SW 1271 (cell line): ENCODE data around the gene TMUB1.

Experiments used
- DNase-seq, 2 experiments: peaks; one replicate each; lab custom pipeline; 2025; lab: John Stamatoyannopoulos, UW

The TMUB1 gene

DNA sequence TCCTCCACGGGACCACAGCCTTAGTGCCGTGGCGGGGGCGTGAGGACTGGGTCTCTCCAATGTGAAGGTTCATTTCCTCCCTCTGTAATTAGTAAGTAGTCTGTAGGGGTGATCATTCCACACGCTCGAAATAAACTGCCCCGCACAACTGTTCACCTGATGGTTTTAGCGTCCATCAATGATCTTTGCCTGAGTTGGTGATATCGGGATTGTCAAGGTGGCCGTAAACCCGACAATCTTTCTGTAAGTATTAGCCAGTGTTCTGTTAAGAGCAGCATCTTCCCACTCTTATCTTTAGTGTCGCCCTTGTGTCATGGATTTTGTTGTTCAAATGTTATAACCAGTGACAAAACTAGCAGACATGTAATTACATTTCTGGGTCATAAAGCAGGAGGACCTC is 20.7 kb upstream of the TMUB1 start:
- DNase-seq, result no peak

DNA sequence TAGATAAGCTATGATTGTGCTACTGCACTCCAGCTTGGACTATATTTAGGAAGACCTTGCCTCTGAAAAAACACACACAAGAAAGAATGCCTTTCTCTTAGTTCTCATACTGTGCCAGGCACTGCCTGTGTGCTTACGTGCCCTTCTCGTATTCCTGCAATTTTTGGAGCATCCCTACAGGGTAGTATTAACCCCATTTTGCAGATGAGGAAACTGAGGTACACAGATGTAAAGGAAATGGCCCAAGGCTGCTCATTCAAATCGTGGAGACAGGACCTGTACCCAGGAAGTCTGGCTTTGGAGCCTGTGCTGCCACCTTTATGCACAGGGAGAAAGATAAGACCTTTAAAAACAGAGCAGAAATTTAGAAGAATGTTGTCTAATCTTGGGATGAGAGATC is 19.7 kb upstream of the TMUB1 start:
- no peak for DNase-seq

DNA sequence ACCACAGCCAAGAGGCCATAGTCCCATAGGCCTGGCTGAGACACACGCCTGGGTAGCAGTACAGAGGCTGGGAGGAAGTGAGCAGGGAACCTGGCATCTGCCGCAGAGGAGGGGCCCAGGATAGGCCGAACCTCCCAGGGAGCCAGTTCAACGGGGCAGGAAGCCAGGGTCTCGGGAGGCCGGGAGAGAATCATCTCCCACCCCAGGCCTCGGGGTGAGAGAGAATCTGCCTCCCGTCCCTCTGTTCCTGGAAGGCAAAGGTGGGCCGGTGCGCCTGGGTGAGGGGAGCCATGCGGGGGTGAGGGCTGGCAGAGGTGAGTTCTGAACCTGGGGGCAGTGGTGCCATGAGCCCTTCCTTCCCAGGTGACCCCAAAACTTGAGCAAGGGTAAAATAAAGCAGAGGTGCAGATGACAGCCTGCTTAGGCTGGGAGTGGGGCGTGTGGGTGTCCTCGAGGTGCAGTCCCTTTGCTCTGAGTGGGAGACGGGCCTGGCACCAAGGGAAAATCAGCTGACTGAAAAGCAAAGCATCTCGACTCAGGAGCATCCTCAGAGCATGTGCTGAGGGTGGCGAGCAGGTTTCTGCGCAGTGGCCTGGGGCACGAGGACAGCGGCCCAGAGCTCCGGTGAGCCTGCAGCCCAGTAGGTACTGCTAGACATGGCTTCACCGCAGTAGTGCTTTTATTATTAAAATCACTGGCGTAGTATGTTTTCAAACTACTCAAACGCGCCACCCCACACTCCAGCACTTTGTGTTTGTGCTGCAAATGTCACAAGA is 18.5 kb upstream of the TMUB1 start:
- DNase-seq, result no peak

DNA sequence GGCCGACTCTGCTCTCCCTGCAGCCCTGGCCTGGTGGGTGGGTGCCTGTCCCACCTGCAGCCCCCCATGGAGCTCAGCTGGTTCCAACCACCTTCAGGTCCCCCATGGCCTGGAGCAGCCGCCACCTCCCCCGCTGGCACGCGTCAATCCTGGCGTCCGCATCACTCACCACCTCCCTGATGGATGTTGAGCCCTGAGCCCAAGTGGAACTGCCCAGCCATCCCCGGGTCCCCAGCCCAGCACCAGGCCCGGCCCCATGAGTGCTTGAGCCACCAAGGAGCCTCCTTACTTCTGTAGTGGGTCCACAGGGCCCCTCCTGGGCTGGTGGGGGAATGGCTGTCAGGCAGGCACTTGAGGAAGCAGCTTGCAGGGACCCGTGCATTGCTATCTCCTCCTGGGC is 17.6 kb upstream of the TMUB1 start:
- no peak for DNase-seq

DNA sequence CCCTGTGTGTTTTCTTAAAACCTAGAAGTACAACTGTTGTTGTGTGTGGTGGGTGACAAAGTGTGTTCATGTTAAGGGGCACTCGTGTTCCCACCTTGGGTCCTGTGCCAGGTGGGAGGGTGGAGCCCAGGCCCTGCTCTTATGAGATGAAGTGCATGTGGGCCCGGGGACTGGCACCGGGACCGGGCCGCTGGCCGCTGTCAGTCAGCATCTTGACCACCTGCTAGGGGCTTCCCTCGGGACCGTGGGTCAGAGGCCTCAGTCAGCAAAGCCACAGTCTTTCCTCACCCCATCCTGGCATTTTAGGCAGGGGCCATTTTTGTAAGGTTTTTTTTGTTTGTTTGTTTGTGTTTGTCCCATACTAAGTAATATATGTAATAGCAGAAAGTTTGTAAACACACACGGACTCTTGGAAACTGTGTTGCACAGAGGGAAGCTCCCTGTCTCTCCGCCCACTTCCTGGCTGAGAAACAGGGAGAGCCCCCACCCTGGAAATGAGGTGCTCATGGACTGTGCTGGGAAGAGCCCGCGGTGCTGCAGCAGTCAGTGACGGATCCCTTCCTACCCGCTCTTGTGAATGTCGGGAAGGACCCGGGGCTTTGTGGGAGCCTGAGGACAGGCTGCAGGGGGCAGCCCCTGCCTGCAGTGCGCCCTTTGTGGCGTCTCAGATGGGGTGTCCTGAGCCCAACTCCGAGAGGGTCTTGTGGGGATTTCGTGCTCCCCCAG is 16.4 kb upstream of the TMUB1 start:
- DNase-seq, result no peak

DNA sequence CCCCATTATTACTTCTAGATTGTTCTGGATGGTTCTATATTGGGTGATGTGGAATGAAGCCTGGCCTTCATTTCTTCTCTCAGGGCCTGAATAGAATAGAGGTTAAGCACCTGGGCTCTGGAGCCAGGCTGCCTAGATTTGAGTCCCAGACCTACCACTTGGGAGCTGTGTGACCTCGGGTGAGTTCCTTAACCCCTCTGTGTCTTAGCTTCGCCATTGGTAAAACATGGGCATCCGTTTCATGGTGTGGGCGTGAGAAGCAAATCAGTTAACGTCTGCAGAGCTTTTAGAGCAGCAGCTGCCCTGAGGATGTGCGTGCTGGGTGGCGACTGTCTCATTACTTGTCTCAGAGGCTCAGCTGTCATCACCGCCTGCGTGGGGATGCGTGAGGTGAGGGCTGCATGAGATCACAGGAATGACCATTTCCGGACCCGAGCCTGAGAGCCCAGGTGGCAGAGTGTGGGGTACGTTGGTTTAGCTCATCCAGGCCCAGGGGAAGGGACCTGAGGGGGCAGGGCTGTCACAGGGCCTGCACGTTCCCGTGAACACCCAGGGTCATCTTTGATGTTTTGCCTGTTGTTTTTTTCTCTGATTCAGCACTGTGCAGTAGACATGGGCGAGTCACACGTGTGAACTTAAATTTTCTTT is 12.7 kb upstream of the TMUB1 start:
- DNase-seq, result no peak

DNA sequence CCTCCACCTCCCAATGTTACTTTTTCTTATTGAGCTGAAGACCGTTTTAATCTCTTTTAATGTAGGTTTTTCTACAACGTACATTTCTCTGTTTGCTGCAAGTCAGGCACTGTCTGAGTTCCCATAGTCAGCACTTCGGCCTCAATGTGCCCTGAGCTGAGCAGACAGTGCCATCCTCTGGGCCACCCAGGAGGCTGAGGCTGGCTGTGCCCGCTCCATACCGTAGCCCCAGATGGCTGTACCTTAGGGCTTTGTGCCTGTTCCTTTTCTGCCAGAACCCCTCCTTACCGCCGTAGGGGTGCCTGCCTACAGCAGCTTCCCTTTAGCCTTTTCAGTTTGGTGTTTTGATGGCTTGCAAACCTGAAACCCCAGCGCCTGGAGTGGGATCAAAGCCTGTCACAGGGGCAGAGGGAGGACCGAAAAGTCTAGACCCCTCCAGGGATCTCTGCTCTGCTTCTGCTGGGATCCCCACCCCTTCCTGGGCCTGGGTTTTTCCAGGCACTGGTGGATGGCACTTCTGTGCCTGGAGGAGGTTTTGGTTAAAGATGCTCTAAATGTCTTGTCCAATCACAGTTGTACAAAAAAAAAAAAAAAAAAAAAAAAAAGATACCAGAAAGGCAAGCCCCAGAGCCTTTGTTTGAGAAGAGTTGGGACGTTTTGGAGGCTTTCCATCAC is 12.0 kb upstream of the TMUB1 start:
- no peak for DNase-seq

DNA sequence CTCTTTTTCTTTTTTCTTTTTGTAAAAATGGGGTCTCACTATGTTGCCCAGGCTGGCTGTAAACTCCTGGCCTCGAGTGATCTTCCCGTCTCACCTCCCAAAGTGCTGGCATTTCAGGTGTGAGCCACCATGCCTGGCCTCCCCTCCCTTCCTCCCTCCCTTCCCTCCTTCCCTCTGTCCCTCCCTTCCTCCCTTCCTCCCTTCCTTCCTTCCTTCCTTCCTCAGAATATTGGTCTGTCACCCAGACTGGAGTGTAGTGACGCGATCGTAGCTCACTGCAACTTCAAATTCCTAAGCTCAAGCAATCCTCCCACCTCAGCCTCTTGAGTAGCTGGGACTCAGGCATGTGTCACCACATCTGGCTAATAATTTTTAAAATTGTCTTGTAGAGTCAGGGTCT is 11.4 kb upstream of the TMUB1 start:
- no peak for DNase-seq

DNA sequence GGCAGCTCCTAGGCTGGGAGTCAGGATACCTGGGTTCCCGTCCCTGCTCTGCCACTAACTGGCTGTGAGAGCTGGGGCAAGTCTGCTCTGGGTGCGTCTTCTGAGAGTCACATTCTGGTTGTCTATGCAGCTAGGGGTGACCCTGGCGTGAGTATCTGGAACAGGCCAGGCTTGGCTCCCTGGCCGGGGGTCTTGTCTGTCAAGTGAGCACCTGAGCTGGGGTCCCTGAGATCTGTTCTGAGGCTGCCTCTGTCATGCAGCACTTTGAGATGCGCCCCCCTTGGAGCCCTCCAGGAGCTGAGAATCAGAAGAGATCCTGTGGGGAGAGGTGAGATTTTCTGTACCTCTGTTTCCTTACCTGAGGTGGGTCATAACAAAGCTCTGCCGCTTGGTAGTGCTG is 10.5 kb upstream of the TMUB1 start:
- DNase-seq, result no peak

DNA sequence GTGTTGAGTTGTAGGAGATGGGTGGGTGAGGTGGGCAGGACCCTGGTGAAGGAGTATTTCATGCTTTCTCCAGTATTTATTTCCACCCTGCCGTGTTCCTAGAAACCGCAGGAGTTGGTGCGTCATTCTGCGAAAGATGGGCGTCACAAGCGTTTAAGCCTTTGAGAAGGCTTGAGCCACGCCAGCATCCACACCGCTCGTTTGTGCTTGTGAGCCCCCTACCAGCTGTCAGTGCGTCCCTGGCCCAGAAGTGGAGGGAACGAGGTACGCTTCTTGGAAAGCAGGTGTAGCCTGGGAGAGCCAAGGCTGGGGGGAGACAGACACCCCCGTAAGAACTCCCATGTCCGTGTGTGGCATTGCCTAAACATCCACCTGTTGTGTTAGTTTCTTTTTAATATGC is 8.7 kb upstream of the TMUB1 start:
- no peak for DNase-seq

DNA sequence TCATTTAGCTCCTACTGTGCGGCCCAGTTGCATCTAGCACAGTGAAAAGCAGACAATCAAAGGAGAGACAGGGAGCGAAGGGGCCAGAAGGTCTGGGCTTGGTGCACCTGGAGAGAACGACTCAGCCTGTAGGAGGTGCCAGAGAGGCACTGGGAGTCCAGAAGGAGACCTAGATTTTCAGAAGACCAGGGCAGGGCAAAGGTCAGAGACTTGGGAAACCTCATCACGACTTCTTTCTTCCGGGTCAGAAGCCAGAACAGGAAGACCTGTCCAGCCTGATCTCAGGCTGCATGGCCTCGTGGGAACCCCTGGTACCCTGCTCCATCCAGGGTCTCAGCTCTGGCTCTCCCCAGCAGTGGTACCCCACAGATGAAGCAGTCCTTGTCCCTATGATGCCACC is 8.1 kb upstream of the TMUB1 start:
- no peak for DNase-seq

DNA sequence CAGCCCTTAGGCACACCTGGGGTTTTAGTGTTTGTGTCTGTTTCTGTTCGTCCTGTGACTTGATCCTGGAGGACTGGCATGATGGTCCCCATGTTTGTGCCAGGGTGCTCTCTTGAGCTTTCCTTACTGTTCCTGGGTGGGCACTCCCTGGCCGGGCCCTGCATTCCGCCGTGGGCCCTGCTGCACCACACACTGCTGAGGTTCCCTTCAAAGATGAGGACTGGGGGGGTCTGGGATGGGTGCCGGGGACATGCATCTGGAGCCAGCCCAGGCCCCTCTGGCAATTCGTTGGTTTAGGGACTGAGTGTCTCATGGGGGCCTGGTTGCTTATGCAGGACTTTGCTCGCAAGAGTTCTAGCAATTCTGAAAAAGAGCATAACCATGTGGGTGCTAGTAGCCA is 7.7 kb upstream of the TMUB1 start:
- DNase-seq, result no peak

DNA sequence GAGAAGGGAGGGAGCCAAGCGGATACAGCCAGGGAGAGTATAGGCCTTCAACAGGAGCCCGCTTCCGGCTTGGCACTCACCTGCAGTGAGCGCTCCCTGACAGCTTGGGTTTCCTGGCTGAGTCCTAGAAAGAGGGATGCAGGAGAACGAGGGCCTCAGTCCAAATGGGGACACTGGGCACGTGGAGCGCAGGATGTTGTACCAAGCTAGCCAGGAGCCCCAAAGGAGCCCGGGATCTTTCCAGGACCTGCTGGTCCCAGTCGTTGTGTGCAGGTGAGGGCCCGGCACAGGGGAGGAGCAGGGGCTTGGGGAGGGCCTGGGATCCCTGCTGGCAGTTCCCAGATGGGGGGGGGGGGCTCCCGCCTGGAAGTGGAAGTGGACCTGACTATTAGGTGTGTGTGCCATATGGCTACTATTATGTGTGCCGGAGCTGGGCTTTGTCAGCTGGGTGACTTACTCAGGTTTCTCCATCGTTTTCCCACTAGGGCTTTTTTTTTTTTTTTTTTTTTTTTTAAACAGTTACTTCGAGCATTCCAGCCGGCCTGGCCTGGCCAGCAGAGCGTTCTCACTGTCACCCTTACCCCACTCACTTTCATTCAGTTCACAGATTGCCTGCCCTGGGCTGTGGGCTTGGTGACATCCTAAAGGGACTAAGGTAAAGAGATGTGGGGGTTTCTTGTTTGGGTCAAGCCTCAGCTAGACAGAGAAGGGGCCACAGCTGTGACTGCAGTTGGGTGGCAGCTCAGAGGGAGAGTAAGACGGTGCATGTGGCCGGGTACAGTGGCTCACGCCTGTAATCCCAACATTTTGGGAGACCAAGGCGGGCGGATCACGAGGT is 6.8 kb upstream of the TMUB1 start:
- no peak for DNase-seq

DNA sequence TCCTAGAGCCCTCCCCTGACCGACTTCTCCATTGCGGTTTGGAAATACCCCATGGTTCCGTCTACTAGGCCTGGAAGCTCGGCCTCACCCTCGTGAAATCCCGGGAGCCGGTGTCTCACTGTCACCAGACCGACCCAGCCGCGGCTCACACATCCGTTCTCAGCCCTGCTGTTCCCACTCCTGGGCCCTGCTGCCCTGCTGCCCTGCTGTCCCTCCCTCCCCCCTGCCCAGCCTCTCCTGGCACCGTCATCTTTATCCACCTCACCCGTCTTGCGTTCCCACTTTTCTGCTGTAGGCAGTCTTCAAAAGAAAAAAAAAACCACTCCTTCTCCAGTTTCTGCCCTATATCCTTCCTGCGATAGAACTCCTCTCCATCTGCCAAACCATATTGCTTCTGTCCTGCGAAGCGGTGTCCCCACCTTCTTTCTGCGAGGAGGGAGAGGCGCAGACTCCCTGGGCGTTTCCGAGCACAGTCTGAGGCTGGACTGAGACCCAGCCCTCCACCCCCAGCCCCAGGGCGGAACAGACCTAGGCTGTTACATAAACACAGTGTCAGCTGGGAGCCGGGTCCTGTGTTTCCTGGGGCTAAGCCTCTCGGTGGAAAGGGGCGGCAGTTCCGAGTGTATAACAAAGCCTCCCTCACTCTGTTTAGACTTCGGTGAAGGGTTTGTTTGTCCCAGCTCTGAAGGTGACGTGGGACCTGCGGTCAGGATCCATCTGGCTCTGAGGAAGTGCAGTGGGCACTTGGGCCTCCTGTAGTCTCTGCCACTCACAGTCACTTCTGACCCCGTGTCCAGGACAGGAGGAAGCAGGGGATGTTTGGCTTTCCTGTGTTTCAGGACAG is 5.8 kb upstream of the TMUB1 start:
- no peak for DNase-seq

DNA sequence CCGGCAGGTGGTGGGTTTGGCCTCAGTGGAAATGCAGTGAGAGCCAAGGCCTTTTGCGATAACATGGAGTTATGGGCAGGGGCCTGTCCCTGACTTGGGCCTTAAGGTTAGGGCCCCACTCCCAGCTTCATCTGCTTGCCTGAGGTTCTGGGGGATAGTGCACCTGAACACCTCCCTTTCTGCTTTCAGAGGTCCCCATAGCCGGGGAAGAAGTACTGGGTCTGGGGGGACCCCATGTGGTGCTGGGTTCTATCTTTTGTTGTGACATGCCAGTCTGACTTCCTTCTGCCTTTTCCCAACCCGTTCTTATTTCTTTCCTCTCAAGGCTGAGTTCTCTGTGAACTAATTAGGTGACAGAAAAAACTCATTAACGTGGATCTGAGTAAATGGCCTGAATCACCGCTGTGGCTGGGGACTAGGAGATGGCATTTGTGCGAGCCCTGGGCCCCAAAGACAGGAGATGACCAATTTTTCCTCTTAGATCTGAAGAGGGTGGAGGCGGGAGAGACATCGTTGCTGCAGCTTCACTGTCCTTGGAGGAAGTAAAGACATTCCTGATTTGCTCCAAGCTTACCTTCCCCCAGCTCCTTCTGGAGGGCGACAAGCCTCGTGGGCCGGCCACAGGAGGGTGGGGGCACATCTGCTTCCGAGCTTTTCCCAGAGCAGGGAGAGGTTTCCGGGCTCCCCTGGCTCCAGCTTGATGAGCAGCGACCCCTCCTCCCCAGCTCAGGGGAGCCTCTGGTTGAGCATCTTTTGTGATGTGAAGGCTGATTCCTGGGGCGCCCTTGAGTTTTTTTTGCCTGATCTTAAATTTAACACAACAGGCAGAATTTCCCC is 4.9 kb upstream of the TMUB1 start:
- DNase-seq, result peak in 1 of 2 experiments; percentile 40

DNA sequence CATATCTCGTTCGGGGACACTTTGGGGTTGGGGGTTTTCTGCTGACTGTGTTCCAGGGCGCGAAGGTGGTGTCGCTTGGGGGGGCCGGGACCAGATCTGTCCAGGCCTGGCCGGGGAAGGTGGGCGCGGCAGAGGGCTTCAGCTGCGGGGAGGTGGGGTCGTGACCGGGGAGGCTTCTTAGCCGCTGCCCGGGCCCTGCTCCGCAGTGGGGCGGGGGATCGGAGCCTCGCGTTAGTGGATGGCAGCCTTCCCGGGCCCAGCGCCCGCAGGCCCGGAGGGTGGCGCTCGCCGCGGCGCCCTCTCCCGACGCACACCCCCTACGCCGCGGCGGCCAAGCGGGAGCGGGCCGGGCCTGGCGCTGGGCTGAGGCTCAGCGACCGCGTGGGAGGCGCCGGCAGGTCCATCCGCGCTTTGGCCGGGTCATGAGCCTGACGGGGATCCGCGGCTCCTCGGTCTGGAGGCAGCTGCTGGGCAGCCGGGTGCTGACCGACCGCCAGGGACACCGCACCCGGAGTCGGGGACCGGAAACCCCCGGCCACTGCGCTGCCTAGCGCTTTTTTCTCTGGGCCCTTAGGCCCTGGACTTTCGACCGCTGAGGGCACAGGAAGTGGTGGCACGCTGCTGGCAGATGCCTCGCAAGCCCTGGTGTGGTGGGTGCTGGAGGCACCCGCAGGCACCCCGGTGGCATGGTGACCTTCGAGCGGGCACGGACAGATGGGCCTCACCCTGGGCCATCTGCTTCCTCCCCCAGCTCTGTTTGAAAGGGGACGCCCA is 4.1 kb upstream of the TMUB1 start:
- DNase-seq, result peak in 1 of 2 experiments; percentile 50

DNA sequence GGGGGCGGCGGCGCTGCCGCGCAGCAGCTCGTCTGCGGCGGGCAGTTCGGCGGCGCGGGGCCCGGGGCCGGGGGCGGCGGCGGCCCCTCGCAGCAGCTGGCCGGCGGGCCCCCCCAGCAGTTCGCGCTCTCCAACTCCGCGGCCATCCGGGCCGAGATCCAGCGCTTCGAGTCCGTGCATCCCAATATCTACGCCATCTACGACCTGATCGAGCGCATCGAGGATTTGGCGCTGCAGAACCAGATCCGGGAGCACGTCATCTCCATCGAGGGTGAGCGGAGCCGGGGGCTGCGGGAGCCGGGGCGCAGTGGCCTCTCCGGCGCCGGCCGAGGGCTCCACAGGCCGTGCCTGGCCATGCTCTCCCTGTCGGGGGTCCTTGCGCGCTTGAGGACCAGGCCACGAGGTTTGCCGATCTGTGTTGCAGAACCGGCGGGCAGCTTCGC is 3.5 kb upstream of the TMUB1 start:
- no peak for DNase-seq

DNA sequence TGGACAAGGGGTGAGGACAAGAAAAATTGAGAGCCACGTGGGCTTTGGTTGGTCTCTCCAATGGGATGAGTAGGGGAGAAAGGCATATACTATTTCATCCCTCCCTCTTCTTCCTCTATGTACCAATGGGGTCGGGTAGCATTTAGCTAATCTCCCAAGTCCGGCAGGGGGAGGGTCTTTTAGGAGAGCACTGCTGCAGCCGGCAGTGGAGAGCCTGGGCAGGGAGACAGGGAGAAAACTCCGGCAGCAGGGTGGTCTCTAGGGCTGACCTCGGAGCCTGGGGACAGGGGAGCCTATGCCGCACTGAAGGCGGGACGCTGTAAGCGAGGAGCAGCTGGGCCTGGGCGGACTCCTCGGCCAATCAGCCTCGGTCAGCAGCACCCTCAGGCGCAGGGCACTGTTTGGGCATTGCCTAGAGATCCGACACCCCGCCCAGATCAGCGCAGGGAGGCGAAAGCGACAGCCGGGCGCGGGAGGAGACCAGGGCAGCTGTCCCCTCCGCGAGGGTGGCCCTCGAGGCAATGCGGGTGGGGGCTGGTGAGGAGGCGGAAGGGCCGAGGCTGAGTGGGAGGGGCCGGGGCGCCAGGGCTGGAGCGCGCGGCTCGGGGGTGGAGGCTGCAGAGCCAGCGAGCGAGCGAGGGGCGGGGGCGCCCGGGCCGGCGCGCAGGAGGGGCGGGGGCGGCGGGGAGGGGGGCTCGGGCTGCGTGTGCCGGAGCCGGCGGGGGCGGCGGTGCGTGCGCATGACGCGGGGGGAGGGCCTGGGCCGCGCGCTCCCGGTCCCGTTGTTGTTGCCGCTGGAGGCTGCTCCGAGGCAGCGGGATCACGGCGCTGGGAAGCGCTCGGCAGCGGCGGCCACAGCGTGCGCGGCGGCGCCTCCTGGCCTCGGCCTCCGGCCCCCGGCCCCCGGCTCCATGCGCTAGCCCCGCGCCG is 2.7 kb upstream of the TMUB1 start, which contains the start of gene AGAP3:
Gene AGAP3 (plus strand): TSS at position 785 of the 930 bp plus-strand sequence. CDS start 267 bp downstream, outside the sequence.
- DNase-seq, result peak; percentile 50 to 72
